Retinal pigment epithelial cell (primary cell): ENCODE data around the gene FBXL5.
"Not testable (repeated sequence)": the region's sequence is repeated elsewhere in the genome, so short reads cannot be mapped to it uniquely, and the experiment has no call there.

Experiments used
- DNase-seq: peaks from one replicate; pipeline ENCODE4 v3.0.0-alpha.2; 2010; ENCODE audit warnings: low read depth
- H3K4me3 ChIP-seq: 2 replicates; pipeline ENCODE4 v1.5.1; 2011; ENCODE audit warnings: mild to moderate bottlenecking, low read length, control low read depth, moderate library complexity
- CTCF ChIP-seq: conservative IDR thresholded peaks from 2 replicates; pipeline ENCODE4 v1.5.1; 2011; ENCODE audit warnings: low read depth, low read length, control low read depth, inconsistent platforms

FBXL5 gene

GRCh38 chr4:15652191-15652590, 3.0 kb downstream of the FBXL5 start:
- no peak overlapping the region for H3K4me3 ChIP-seq
- DNase-seq = no peak
- TF ChIP-seq CTCF = no peak

GRCh38 chr4:15651676-15652075, 3.5 kb downstream of the FBXL5 start:
- no peak overlapping the region for H3K4me3 ChIP-seq
- DNase-seq = no peak
- no peak for TF ChIP-seq CTCF

DNA sequence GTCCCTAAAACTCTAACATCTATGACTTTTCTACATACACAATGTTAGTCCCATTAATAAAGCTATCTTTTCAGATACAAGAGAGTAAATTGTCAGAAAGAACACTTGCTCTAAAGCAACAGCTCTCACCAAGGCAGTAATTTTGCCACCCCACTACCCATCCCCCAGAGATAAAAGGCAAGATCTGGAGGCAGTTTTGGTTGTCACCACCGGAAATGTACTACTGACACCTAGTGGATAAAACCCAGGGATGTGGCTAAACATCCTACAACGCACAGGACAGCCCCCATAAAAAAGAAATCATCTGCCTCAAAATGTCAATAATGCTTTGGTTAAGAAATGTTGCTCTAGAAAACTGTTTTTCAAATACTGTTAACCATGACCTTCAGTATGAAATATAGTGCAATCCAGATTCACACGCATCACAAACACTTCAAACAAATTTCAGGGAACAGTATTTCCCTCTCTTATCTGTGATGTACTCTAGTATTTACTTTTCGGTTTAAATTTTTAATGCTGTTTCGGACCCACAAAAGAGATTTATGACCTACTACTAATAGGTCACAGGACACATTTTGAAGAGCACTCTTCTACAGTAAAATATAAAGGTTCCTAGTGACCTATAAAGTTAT, 5.1 kb downstream of the FBXL5 start:
- H3K4me3 ChIP-seq = no peak overlapping the region
- peak; percentile 74 for TF ChIP-seq CTCF

DNA sequence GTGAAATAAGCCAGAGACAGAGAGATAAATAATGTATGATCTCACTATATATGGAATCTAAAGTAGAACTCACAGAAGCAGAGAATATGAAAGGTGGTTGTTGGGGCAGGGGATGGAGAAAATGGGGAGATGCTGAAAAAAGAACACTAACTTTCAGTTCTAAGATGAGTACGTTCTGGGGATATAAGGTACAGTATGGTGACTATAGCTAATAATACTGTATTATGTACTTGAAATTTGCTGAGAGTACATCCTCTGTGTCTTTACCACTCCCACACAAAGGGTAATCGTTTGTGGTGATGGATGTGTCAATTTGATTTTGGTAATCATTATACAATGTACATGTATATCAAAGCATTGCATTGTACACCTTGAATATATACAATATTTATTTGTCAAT, 6.6 kb downstream of the FBXL5 start:
- H3K4me3 ChIP-seq = no peak overlapping the region
- DNase-seq = no peak
- no peak for TF ChIP-seq CTCF

More for the DNA sequence above, 5.1 kb downstream of the FBXL5 start:
- no peak for DNase-seq

- no peak for TF ChIP-seq CTCF
- no peak overlapping the region for H3K4me3 ChIP-seq
- no peak for DNase-seq
These were observed 16.7 kb downstream of the FBXL5 start for GRCh38 chr4:15638418-15638817.

DNA sequence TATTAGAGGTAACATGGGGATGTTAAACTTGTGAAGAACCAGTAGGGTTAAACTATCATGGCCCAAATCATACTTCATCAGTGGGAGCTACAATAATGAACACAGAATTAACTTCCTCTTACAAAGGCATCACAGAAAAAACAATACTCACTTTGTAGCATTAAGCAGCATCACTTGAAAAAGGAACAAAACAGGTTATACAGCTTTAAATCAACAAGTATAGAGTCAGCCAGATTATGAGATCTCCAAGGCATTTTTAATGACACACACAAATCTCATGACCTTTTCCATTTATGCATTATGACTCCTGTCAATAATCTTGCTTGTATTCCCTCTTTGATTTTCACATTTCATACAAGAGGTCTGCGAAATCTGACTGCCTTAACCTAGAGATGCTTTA, 18.3 kb downstream of the FBXL5 start:
- H3K4me3 ChIP-seq = no peak overlapping the region
- no peak for TF ChIP-seq CTCF
- no peak for DNase-seq

DNA sequence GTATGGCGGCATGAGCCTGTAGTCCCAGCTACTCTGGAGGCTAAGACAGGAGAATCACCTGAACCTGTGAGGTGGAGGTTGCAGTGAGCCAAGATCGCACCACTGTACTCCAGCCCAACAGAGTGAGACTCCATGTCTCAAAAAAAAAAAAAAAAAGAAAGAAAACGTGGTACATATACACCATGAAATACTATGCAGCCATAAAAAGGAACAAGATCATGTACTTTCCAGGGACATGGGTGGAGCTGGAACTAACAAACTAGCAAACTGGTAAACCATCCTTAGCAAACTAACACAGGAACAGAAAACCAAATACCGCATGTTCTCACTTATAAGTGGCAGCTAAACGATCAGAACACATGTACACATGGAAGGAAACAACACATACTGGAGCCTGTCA, 37.8 kb downstream of the FBXL5 start:
- H3K4me3 ChIP-seq, DNase-seq: not testable (repeated sequence)

DNA sequence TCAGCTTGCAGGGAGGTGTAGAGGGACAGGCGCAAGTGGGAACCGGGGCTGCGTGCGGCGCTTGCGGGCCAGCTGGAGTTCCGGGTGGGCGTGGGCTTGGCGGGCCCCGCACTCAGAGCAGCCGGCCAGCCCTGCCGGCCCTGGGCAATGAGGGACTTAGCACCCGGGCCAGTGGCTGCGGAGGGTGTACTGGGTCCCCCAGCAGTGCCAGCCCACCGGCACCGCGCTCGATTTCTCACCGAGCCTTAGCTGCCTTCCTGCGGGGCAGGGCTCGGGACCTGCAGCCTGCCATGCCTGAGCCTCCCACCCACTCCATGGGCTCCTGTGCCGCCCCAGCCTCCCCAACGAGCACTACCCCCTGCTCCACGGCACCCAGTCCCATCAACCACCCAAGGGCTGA, 40.3 kb downstream of the FBXL5 start:
- not testable (repeated sequence) for H3K4me3 ChIP-seq, DNase-seq
